ENCODE measurements around the gene PTPRM. TPM values are rescaled to one million over a fixed set of nuclear protein-coding genes. Genes with fewer than 3 reads are reported as not detected.

Gene PTPRM
- total RNA-seq, 1 experiment from 2014 or later: 11.1 TPM

DNA sequence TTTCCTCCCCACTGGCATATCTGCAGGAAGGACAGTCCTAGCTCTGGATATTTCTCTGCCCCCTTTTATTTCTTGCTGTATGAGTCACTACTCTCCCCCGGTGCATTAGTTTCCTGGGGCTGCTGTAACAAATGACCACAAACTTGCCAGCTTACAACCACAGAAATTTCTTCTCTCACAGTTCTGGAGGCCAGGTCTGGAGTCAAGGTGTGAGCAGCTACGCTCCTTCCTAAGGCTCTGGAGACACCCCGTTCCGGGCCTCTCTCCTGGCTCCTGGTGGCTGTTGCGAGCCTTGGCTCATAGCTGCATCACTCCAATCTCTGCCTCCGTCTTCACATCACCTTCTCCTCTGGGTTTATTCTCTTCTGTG lies 34.1 kb downstream of the PTPRM start:
- TF ChIP-seq TCF7 (CRISPR knock-in tag; IDR thresholded peaks at IDR 0.05; ENCODE audit: low read depth) (no peak), FOXJ3 (CRISPR knock-in tag; IDR thresholded peaks at IDR 0.05; ENCODE audit: borderline replicate concordance) (no peak), ZBTB21 (CRISPR knock-in tag; IDR thresholded peaks at IDR 0.05; ENCODE audit: borderline replicate concordance) (no peak), SP1 (CRISPR knock-in tag; conservative IDR thresholded peaks at IDR 0.05) (no peak), HMGA2 (CRISPR knock-in tag; IDR thresholded peaks at IDR 0.05) (no peak)
- TF ChIP-seq, protein P1, sequence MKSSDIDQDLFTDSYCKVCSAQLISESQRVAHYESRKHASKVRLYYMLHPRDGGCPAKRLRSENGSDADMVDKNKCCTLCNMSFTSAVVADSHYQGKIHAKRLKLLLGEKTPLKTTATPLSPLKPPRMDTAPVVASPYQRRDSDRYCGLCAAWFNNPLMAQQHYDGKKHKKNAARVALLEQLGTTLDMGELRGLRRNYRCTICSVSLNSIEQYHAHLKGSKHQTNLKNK (CRISPR knock-in tag; IDR thresholded peaks at IDR 0.05): no peak
- 0 out of 2 replicates have a peak overlapping the region, but pooled peaks have one; percentile 20 for H3K27ac Mint-ChIP-seq
- H3K36me3 Mint-ChIP-seq: no peaks in the 10 kb centered on the region
- peak; percentile 26 for DNase-seq (ENCODE audit: low spot score)
- ChIA-PET CTCF (interaction anchor here (0.7 to 1.4 kb wide), 6 partner anchors 9 to 328 kb away, joined by 3 to 7 read pairs (median 4); no protein-coding TSS in a partner anchor), POLR2A (no interaction called here)
- H3K27me3 Mint-ChIP-seq (ENCODE audit: low read depth): no peaks in the 10 kb centered on the region
- no peak overlapping the region for H3K4me3 Mint-ChIP-seq
- peaks cover 56% of the 10 kb centered on the region for H3K4me1 Mint-ChIP-seq
- H3K9me3 Mint-ChIP-seq: no peaks in the 10 kb centered on the region
- peak; percentile 58 for ATAC-seq

DNA sequence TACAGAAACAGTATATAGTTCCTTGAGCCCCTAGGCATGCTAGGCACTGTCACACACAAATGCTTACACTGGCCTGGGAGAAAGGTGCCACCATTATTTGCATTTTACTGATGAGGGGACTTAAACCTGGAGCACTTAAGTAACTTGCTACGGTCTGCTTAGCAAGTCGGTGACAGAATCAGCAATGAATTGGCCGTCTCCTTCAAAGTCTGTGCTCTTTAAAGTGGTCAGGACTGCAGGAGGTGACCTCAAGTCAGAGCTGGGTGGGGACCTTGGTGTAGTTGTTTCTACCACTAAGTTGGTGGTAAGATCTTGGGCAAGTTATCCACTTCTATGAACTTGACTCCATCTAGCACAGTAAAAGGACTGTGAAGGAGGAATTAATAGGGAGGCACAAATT lies 34.8 kb downstream of the PTPRM start:
- ATAC-seq (no peak), DNase-seq (ENCODE audit: low spot score) (no peak)
- Mint-ChIP-seq H3K9me3 (no peaks in the 10 kb centered on the region), H3K27me3 (ENCODE audit: low read depth) (no peaks in the 10 kb centered on the region), H3K4me1 (peaks cover 61% of the 10 kb centered on the region), H3K27ac (no peak overlapping the region), H3K4me3 (no peak overlapping the region), H3K36me3 (no peaks in the 10 kb centered on the region)
- ChIA-PET POLR2A (no interaction called here), CTCF (interaction anchor here (0.9 to 1.4 kb wide), 5 partner anchors 10 to 329 kb away, joined by 3 to 7 read pairs (median 5); no protein-coding TSS in a partner anchor)
- TF ChIP-seq ZNF396 (CRISPR knock-in tag; IDR thresholded peaks at IDR 0.05; ENCODE audit: borderline replicate concordance) (no peak), NR3C1 (CRISPR knock-in tag; conservative IDR thresholded peaks at IDR 0.05; ENCODE audit: low read depth) (no peak), CREB1 (CRISPR knock-in tag; IDR thresholded peaks at IDR 0.05) (no peak), ZNF219 (CRISPR knock-in tag; IDR thresholded peaks at IDR 0.05; ENCODE audit: borderline replicate concordance) (no peak), NR2C2 (CRISPR knock-in tag; IDR thresholded peaks at IDR 0.05) (no peak), TEAD1 (CRISPR knock-in tag; IDR thresholded peaks at IDR 0.05) (no peak), OVOL2 (CRISPR knock-in tag; IDR thresholded peaks at IDR 0.05; ENCODE audit: borderline replicate concordance) (no peak), GABPB1 (CRISPR knock-in tag; IDR thresholded peaks at IDR 0.05) (no peak)
- TF ChIP-seq, protein P2, sequence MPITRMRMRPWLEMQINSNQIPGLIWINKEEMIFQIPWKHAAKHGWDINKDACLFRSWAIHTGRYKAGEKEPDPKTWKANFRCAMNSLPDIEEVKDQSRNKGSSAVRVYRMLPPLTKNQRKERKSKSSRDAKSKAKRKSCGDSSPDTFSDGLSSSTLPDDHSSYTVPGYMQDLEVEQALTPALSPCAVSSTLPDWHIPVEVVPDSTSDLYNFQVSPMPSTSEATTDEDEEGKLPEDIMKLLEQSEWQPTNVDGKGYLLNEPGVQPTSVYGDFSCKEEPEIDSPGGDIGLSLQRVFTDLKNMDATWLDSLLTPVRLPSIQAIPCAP (CRISPR knock-in tag; IDR thresholded peaks at IDR 0.05): no peak
- TF ChIP-seq, protein P3, sequence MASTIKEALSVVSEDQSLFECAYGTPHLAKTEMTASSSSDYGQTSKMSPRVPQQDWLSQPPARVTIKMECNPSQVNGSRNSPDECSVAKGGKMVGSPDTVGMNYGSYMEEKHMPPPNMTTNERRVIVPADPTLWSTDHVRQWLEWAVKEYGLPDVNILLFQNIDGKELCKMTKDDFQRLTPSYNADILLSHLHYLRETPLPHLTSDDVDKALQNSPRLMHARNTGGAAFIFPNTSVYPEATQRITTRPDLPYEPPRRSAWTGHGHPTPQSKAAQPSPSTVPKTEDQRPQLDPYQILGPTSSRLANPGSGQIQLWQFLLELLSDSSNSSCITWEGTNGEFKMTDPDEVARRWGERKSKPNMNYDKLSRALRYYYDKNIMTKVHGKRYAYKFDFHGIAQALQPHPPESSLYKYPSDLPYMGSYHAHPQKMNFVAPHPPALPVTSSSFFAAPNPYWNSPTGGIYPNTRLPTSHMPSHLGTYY (CRISPR knock-in tag; IDR thresholded peaks at IDR 0.05): no peak
- TF ChIP-seq, protein P4, sequence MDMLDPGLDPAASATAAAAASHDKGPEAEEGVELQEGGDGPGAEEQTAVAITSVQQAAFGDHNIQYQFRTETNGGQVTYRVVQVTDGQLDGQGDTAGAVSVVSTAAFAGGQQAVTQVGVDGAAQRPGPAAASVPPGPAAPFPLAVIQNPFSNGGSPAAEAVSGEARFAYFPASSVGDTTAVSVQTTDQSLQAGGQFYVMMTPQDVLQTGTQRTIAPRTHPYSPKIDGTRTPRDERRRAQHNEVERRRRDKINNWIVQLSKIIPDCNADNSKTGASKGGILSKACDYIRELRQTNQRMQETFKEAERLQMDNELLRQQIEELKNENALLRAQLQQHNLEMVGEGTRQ (CRISPR knock-in tag; IDR thresholded peaks at IDR 0.05): no peak
- TF ChIP-seq, protein P5, sequence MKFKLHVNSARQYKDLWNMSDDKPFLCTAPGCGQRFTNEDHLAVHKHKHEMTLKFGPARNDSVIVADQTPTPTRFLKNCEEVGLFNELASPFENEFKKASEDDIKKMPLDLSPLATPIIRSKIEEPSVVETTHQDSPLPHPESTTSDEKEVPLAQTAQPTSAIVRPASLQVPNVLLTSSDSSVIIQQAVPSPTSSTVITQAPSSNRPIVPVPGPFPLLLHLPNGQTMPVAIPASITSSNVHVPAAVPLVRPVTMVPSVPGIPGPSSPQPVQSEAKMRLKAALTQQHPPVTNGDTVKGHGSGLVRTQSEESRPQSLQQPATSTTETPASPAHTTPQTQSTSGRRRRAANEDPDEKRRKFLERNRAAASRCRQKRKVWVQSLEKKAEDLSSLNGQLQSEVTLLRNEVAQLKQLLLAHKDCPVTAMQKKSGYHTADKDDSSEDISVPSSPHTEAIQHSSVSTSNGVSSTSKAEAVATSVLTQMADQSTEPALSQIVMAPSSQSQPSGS (CRISPR knock-in tag; IDR thresholded peaks at IDR 0.05; ENCODE audit: borderline replicate concordance, low read depth): no peak
- TF ChIP-seq, protein P6, sequence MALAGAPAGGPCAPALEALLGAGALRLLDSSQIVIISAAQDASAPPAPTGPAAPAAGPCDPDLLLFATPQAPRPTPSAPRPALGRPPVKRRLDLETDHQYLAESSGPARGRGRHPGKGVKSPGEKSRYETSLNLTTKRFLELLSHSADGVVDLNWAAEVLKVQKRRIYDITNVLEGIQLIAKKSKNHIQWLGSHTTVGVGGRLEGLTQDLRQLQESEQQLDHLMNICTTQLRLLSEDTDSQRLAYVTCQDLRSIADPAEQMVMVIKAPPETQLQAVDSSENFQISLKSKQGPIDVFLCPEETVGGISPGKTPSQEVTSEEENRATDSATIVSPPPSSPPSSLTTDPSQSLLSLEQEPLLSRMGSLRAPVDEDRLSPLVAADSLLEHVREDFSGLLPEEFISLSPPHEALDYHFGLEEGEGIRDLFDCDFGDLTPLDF (CRISPR knock-in tag; IDR thresholded peaks at IDR 0.05): no peak
- TF ChIP-seq, protein P7, sequence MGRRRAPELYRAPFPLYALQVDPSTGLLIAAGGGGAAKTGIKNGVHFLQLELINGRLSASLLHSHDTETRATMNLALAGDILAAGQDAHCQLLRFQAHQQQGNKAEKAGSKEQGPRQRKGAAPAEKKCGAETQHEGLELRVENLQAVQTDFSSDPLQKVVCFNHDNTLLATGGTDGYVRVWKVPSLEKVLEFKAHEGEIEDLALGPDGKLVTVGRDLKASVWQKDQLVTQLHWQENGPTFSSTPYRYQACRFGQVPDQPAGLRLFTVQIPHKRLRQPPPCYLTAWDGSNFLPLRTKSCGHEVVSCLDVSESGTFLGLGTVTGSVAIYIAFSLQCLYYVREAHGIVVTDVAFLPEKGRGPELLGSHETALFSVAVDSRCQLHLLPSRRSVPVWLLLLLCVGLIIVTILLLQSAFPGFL (CRISPR knock-in tag; IDR thresholded peaks at IDR 0.05; ENCODE audit: borderline replicate concordance): no peak
